Neural cell (in vitro differentiated cells): ENCODE measurements around the gene RAG2. TPM values are rescaled to one million over a fixed set of nuclear protein-coding genes. Genes with fewer than 3 reads are reported as not detected.
A peak's percentile ranks its signal among the peaks of the same experiment; 100 is the strongest.

Experiments
- H2AFZ ChIP-seq: fragments of 200-600, 300-800 bp; sonication (generic), shearing (Covaris generic); 2 replicates; pipeline ENCODE4 v1.6.0; 2014; ENCODE audit warnings: low read depth, mild to moderate bottlenecking, antibody characterized with exemption, low read length, moderate library complexity
- H3F3A ChIP-seq: fragments of 200-600 bp; shearing (Covaris generic); 2 replicates; pipeline ENCODE4 v1.6.1; 2016; ENCODE audit warnings: mild to moderate bottlenecking, moderate library complexity, mixed read lengths, antibody characterized with exemption, low read length; ENCODE audit not compliant: insufficient read depth, poor library complexity, severe bottlenecking
- H3K27ac ChIP-seq: fragments of 200-600, 300-800 bp; sonication (generic), shearing (Covaris generic); 2 replicates; pipeline ENCODE4 v1.5.1; 2014; ENCODE audit warnings: mild to moderate bottlenecking, low read length, moderate library complexity
- H3K27me3 ChIP-seq: fragments of 300-800, 200-600 bp; sonication (generic), shearing (Covaris generic); 2 replicates; pipeline ENCODE4 v1.6.0; 2014; ENCODE audit warnings: mild to moderate bottlenecking, low read depth, low read length, moderate library complexity; ENCODE audit not compliant: insufficient read depth
- H3K36me3 ChIP-seq: fragments of 300-800, 200-600 bp; sonication (generic), shearing (Covaris generic); 2 replicates; pipeline ENCODE4 v1.5.1; 2014; ENCODE audit warnings: mild to moderate bottlenecking, antibody characterized with exemption, low read length, moderate library complexity; ENCODE audit not compliant: insufficient read depth
- H3K4me2 ChIP-seq: fragments of 300-800, 200-600 bp; sonication (generic), shearing (Covaris generic); 2 replicates; pipeline ENCODE4 v1.6.0; 2014; ENCODE audit warnings: mild to moderate bottlenecking, low read length
- H3K4me3 ChIP-seq: fragments of 300-800, 200-600 bp; sonication (generic), shearing (Covaris generic); 2 replicates; pipeline ENCODE4 v1.5.1; 2014; ENCODE audit warnings: mild to moderate bottlenecking, low read length, moderate library complexity
- H3K79me2 ChIP-seq: fragments of 200-600 bp; shearing (Covaris generic); replicated peaks from 2 replicates; pipeline ENCODE4 v1.6.0; 2014; ENCODE audit warnings: mild to moderate bottlenecking, low read length, moderate library complexity; ENCODE audit not compliant: insufficient read depth
- H3K9ac ChIP-seq: fragments of 300-800, 200-600 bp; sonication (generic), shearing (Covaris generic); 2 replicates; pipeline ENCODE4 v1.6.1; 2016; ENCODE audit warnings: mild to moderate bottlenecking, low read length, mixed read lengths
- H3K9me2 ChIP-seq: fragments of 200-600 bp; shearing (Covaris generic); 2 replicates; pipeline ENCODE4 v1.6.1; 2016; ENCODE audit warnings: mild to moderate bottlenecking, low read length, mixed read lengths; ENCODE audit not compliant: insufficient read depth
- H3K9me3 ChIP-seq: fragments of 200-600, 300-800 bp; sonication (generic), shearing (Covaris generic); 2 replicates; pipeline ENCODE4 v1.6.1; 2016; ENCODE audit warnings: mild to moderate bottlenecking, mixed run types, low read length, moderate library complexity, mixed read lengths
- H4K20me1 ChIP-seq: fragments of 200-600 bp; shearing (Covaris generic); 2 replicates; pipeline ENCODE4 v1.6.1; 2016; ENCODE audit warnings: mild to moderate bottlenecking, mixed run types; ENCODE audit not compliant: insufficient read depth
- CTCF ChIP-seq: fragments of 450-650 bp; IDR thresholded peaks from 2 replicates; pipeline ENCODE4 v1.5.1; 2014; ENCODE audit warnings: antibody characterized with exemption, mild to moderate bottlenecking, moderate library complexity; ENCODE audit not compliant: poor library complexity, severe bottlenecking
- EP300 ChIP-seq: fragments of 450-650 bp; conservative IDR thresholded peaks from 2 replicates; pipeline ENCODE4 v1.6.1; 2014; ENCODE audit warnings: antibody characterized with exemption, mild to moderate bottlenecking, moderate library complexity; ENCODE audit not compliant: poor library complexity, severe bottlenecking
- EZH2 ChIP-seq: fragments of 200-600, 300-800 bp; shearing (Covaris generic), sonication (generic); IDR thresholded peaks from 2 replicates; pipeline ENCODE4 v1.6.1; 2014; ENCODE audit warnings: antibody characterized with exemption, low read length, borderline replicate concordance, mild to moderate bottlenecking; ENCODE audit not compliant: insufficient read depth, poor library complexity, severe bottlenecking
- MXI1 ChIP-seq: fragments of 450-650 bp; conservative IDR thresholded peaks from 2 replicates; pipeline ENCODE4 v1.6.1; 2014; ENCODE audit warnings: antibody characterized with exemption, mild to moderate bottlenecking; ENCODE audit not compliant: poor library complexity, severe bottlenecking
- POLR2AphosphoS5 ChIP-seq: IDR thresholded peaks from 2 replicates; pipeline ENCODE4 v1.6.1; 2012
- RAD21 ChIP-seq: fragments of 450-650 bp; conservative IDR thresholded peaks from 2 replicates; pipeline ENCODE4 v1.6.1; 2014; ENCODE audit warnings: antibody characterized with exemption, mild to moderate bottlenecking, moderate library complexity
- REST ChIP-seq: IDR thresholded peaks from 2 replicates; pipeline ENCODE4 v1.6.1; 2012; ENCODE audit warnings: borderline replicate concordance
- SMC3 ChIP-seq: fragments of 450-650 bp; conservative IDR thresholded peaks from 2 replicates; pipeline ENCODE4 v1.6.1; 2014; ENCODE audit warnings: antibody characterized with exemption, mild to moderate bottlenecking, moderate library complexity; ENCODE audit not compliant: poor library complexity
- TAF1 ChIP-seq: IDR thresholded peaks from 2 replicates; pipeline ENCODE4 v1.6.1; 2012; ENCODE audit warnings: low read depth
- polyA plus RNA-seq: library from polyadenylated mRNA; depleted of rRNA; stranded (reverse); fragments of >200 nt; gene quantifications from 2 replicates; pipeline ENCODE4 v1.2.3, GENCODE V29; 2014

The RAG2 gene
- polyA plus RNA-seq, 1 donor from 2014 or later = not detected

DNA sequence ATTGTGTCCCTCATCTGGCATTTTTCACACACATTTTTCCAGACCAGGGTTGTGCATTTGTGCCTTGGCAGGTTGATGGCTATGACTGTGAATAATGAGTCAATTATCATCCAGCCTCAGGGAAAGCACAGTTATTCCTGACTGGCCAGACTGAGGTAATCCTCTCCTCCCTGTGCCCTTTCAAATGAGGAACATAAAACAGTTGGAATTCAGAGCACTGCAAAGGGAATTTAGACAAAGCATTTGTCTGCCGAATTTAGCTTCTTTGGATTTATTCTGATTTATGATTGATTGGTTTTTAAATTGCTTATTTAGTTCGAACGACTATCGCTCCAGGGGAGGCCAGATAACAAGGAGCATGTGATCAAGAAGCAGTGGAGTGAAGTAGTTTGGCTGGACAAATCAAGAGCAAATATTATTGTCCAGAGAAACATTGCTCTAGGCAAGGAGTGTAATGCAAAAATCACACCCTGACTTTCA lies 30.8 kb upstream of the RAG2 start:
- Histone ChIP-seq H2AFZ (no peak overlapping the region), H3K36me3 (no peaks in the 10 kb centered on the region), H3K9me2 (no peaks in the 10 kb centered on the region), H3K9ac (no peak overlapping the region), H3F3A (no peaks in the 10 kb centered on the region), H3K4me2 (no peak overlapping the region), H4K20me1 (no peaks in the 10 kb centered on the region), H3K27ac (no peak overlapping the region), H3K4me3 (no peak overlapping the region), H3K79me2 (no peaks in the 10 kb centered on the region), H3K27me3 (no peaks in the 10 kb centered on the region), H3K9me3 (no peaks in the 10 kb centered on the region)
- TF ChIP-seq POLR2AphosphoS5 (no peak), REST (peak; percentile 46)

- H3K4me3 ChIP-seq = no peak overlapping the region
- no peak overlapping the region for H3K27ac ChIP-seq
- H2AFZ ChIP-seq = no peak overlapping the region
- H3K27me3 ChIP-seq = no peaks in the 10 kb centered on the region
- no peaks in the 10 kb centered on the region for H3K36me3 ChIP-seq
- no peak for TF ChIP-seq SMC3
- H3F3A ChIP-seq = no peaks in the 10 kb centered on the region
- H3K9me3 ChIP-seq = no peaks in the 10 kb centered on the region
- no peaks in the 10 kb centered on the region for H3K9me2 ChIP-seq
- H3K9ac ChIP-seq = no peak overlapping the region
- no peaks in the 10 kb centered on the region for H3K79me2 ChIP-seq
- no peak overlapping the region for H3K4me2 ChIP-seq
- no peaks in the 10 kb centered on the region for H4K20me1 ChIP-seq
Measured at GRCh38 chr11:36628141-36628540, 30.1 kb upstream of the RAG2 start.

- H3K9ac ChIP-seq = no peak overlapping the region
- no peak overlapping the region for H2AFZ ChIP-seq
- no peaks in the 10 kb centered on the region for H3K9me3 ChIP-seq
- H3K9me2 ChIP-seq = no peaks in the 10 kb centered on the region
- no peaks in the 10 kb centered on the region for H3K79me2 ChIP-seq
- H3K4me2 ChIP-seq = no peak overlapping the region
- no peaks in the 10 kb centered on the region for H3F3A ChIP-seq
- H3K27ac ChIP-seq = no peak overlapping the region
- H3K4me3 ChIP-seq = no peak overlapping the region
- H3K36me3 ChIP-seq = no peaks in the 10 kb centered on the region
- TF ChIP-seq EP300 (no peak), MXI1 (no peak), POLR2AphosphoS5 (no peak), CTCF (no peak), EZH2 (no peak), TAF1 (no peak), SMC3 (no peak), REST (no peak), RAD21 (no peak)
- H3K27me3 ChIP-seq = no peaks in the 10 kb centered on the region
- no peaks in the 10 kb centered on the region for H4K20me1 ChIP-seq
Measured at GRCh38 chr11:36627471-36627870, 29.4 kb upstream of the RAG2 start.
